Testis (tissue), 2 donors: Measurements from ENCODE around the gene DENND10.
"Not testable (repeated sequence)": the region's sequence is repeated elsewhere in the genome, so short reads cannot be mapped to it uniquely, and the experiment has no call there.

ENCODE experiments used
- POLR2A ChIP-seq: fragments of 450-650 bp; IDR thresholded peaks from one replicate; pipeline ENCODE4 v1.6.1; 2017; ENCODE audit warnings: antibody characterized with exemption, mild to moderate bottlenecking, moderate library complexity
- TF ChIP-seq, protein P1 (sequence below), 3 experiments: fragments of 450-650 bp in 2 of 3; fragments of 200-600 bp in 1 of 3; sonication (generic) in 1 of 3; IDR thresholded peaks; one replicate each; pipeline ENCODE4 v1.5.1; 2016 to 2019; ENCODE audit warnings: antibody characterized with exemption in 3 of 3, mild to moderate bottlenecking in 2 of 3, moderate library complexity in 1 of 3

DNA sequence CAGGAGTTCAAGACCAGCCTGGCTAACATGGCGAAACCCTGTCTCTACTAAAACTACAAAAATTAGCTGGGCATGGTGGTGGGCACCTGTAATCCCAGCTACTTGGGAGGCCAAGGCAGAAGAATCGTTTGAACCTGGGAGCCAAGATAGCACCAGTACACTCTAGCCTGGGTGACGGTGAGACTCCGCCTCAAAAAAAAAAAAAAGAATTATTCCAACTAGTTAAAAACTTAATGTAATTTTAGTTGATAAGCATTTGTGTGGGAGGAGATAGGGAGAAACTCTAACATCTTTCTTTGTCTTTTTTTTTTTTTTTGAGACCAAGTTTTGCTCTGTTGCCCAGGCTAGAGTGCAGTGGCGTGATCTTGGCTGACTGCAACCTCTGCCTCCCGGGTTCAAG is 3.2 kb downstream of the DENND10 start:
- not testable (repeated sequence) for TF ChIP-seq POLR2A
- TF ChIP-seq, protein P1, sequence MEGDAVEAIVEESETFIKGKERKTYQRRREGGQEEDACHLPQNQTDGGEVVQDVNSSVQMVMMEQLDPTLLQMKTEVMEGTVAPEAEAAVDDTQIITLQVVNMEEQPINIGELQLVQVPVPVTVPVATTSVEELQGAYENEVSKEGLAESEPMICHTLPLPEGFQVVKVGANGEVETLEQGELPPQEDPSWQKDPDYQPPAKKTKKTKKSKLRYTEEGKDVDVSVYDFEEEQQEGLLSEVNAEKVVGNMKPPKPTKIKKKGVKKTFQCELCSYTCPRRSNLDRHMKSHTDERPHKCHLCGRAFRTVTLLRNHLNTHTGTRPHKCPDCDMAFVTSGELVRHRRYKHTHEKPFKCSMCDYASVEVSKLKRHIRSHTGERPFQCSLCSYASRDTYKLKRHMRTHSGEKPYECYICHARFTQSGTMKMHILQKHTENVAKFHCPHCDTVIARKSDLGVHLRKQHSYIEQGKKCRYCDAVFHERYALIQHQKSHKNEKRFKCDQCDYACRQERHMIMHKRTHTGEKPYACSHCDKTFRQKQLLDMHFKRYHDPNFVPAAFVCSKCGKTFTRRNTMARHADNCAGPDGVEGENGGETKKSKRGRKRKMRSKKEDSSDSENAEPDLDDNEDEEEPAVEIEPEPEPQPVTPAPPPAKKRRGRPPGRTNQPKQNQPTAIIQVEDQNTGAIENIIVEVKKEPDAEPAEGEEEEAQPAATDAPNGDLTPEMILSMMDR (IDR thresholded peaks at IDR 0.05): not testable (repeated sequence)
